HCT116 (cell line): ENCODE measurements around the gene CLEC4G. TPM values are rescaled to one million over a fixed set of nuclear protein-coding genes. Genes with fewer than 3 reads are reported as not detected.

Experiments
- ATAC-seq: fragments of 200-7000 bp; cut with Tn5 transposase; 2 replicates; pipeline ENCODE4 v1.9.1; 2020; ENCODE audit warnings: mild to moderate bottlenecking, moderate library complexity
- BruUV-seq: library from RNA; stranded (reverse); fragments of 400-500 nt; replicated peaks from 2 replicates; lab custom pipeline; 2021; lab: Mats Ljungman, UMichigan
- CTCF ChIA-PET: fragments of 300-600 bp; sonication (Branson Sonifier 250); formaldehyde crosslinking; loops from one replicate; lab custom pipeline; 2021; ENCODE audit warnings: antibody characterized with exemption; lab: Charles Lee
- POLR2A ChIA-PET: fragments of 300-600, 350-600 bp; sonication (Branson Sonifier 250); formaldehyde crosslinking; loops from one replicate; lab custom pipeline; 2021; ENCODE audit warnings: antibody characterized with exemption; lab: Charles Lee
- RAD21 ChIA-PET, 2 experiments: fragments of 300-600 bp; sonication (Branson Sonifier 250); formaldehyde crosslinking; loops; one replicate each; lab custom pipeline; 2023; ENCODE audit warnings: low total read pairs in 2 of 2; ENCODE audit not compliant: uncharacterized antibody in 2 of 2, unreplicated experiment in 2 of 2, low non-redundant PET in 1 of 2; lab: Charles Lee
- DNase-seq: peaks from one replicate; pipeline ENCODE4 v3.0.0-alpha.2; 2010; ENCODE audit warnings: low read depth, low spot score
- H2AFZ ChIP-seq: fragments of 200-600 bp; shearing (Covaris generic), sonication (generic); 2 replicates; pipeline ENCODE4 v1.6.1; 2017; ENCODE audit warnings: low read depth, mixed run types, mixed read lengths, antibody characterized with exemption, low read length; ENCODE audit not compliant: poor library complexity, severe bottlenecking
- H3K27ac ChIP-seq: 2 replicates; pipeline ENCODE4 v1.5.1; 2012; ENCODE audit warnings: low read depth, low read length
- H3K27me3 ChIP-seq: fragments of 200-600 bp; sonication (generic); 2 replicates; pipeline ENCODE4 v1.6.1; 2016; ENCODE audit warnings: mixed run types, low read length, mixed read lengths; ENCODE audit not compliant: insufficient read depth
- H3K36me3 ChIP-seq, 2 experiments: fragments of 200-500 bp in 1 of 2; fragments of 200-600 bp in 1 of 2; sonication (Bioruptor generic) in 1 of 2; sonication (generic) in 1 of 2; 2 replicates each; pipeline versions ENCODE4 v1.5.1 to v1.6.1; 2014 to 2016; ENCODE audit warnings: low read length in 2 of 2, inconsistent platforms in 1 of 2, mixed read lengths in 1 of 2, mixed run types in 1 of 2; ENCODE audit not compliant: insufficient read depth in 2 of 2, control insufficient read depth in 1 of 2
- H3K4me1 ChIP-seq, 2 experiments: fragments of 200-600 bp in 1 of 2; sonication (generic) in 1 of 2; 2 replicates each; pipeline versions ENCODE4 v1.5.1 to v1.6.1; 2012 to 2017; ENCODE audit warnings: low read length in 2 of 2, inconsistent platforms in 1 of 2, mild to moderate bottlenecking in 1 of 2, mixed read lengths in 1 of 2, mixed run types in 1 of 2, moderate library complexity in 1 of 2; ENCODE audit not compliant: insufficient read depth in 2 of 2, control insufficient read depth in 1 of 2
- H3K4me2 ChIP-seq: fragments of 200-600 bp; sonication (generic); 2 replicates; pipeline ENCODE4 v1.6.1; 2017; ENCODE audit warnings: mixed run types, low read length, mixed read lengths
- H3K4me3 ChIP-seq, 2 experiments: fragments of 200-600 bp in 1 of 2; sonication (generic) in 1 of 2; replicated peaks in 1 of 2; 2 replicates each; pipeline ENCODE4 v1.5.1; 2011 to 2016; ENCODE audit warnings: low read length in 2 of 2, control low read depth in 1 of 2, low read depth in 1 of 2, mild to moderate bottlenecking in 1 of 2, mixed read lengths in 1 of 2, mixed run types in 1 of 2
- H3K79me2 ChIP-seq: fragments of 200-600 bp; sonication (generic); 2 replicates; pipeline ENCODE4 v1.6.1; 2017; ENCODE audit warnings: mild to moderate bottlenecking, mixed run types, low read length, moderate library complexity, mixed read lengths; ENCODE audit not compliant: insufficient read depth
- H3K9ac ChIP-seq: fragments of 200-600 bp; sonication (generic); 2 replicates; pipeline ENCODE4 v1.6.1; 2016; ENCODE audit warnings: low read length, mixed read lengths
- H3K9me2 ChIP-seq: fragments of 200-600 bp; sonication (generic), shearing (Covaris generic); 2 replicates; pipeline ENCODE4 v1.6.1; 2017; ENCODE audit warnings: mixed run types, mild to moderate bottlenecking, moderate library complexity; ENCODE audit not compliant: insufficient read depth
- H3K9me3 ChIP-seq, 2 experiments: fragments of 200-500 bp in 1 of 2; fragments of 200-600 bp in 1 of 2; sonication (Bioruptor generic) in 1 of 2; sonication (generic) in 1 of 2; 2 replicates each; pipeline ENCODE4 v1.6.1; 2014 to 2017; ENCODE audit warnings: low read length in 2 of 2, mixed read lengths in 2 of 2, inconsistent platforms in 1 of 2, low read depth in 1 of 2, mild to moderate bottlenecking in 1 of 2, mixed run types in 1 of 2, moderate library complexity in 1 of 2; ENCODE audit not compliant: control insufficient read depth in 1 of 2, insufficient read depth in 1 of 2
- H4K20me1 ChIP-seq: fragments of 200-600 bp; sonication (generic), shearing (Covaris generic); 2 replicates; pipeline ENCODE4 v1.6.1; 2017; ENCODE audit warnings: mixed run types, mild to moderate bottlenecking, moderate library complexity; ENCODE audit not compliant: insufficient read depth
- ATF3 ChIP-seq: IDR thresholded peaks from 2 replicates; pipeline ENCODE4 v1.6.1; 2012
- CBX3 ChIP-seq: IDR thresholded peaks from 2 replicates; pipeline ENCODE4 v1.6.1; 2012; ENCODE audit warnings: low read depth
- CEBPB ChIP-seq: IDR thresholded peaks from 2 replicates; pipeline ENCODE4 v1.6.1; 2012; ENCODE audit warnings: low read depth
- CTCF ChIP-seq, 3 experiments: fragments of 200-600 bp in 1 of 3; sonication (generic) in 1 of 3; IDR thresholded peaks in 2 of 3; conservative IDR thresholded peaks in 1 of 3; 2 replicates each; pipeline ENCODE4 v1.5.1; 2012 to 2017; ENCODE audit warnings: low read depth in 2 of 3, low read length in 2 of 3, antibody characterized with exemption in 1 of 3, borderline replicate concordance in 1 of 3, control low read depth in 1 of 3, mild to moderate bottlenecking in 1 of 3, mixed read lengths in 1 of 3, mixed run types in 1 of 3, moderate library complexity in 1 of 3; ENCODE audit not compliant: insufficient read depth in 1 of 3
- ELF1 ChIP-seq: IDR thresholded peaks from 2 replicates; pipeline ENCODE4 v1.6.1; 2012; ENCODE audit warnings: low read depth, borderline replicate concordance
- EZH2 ChIP-seq: fragments of 200-600 bp; sonication (generic); IDR thresholded peaks from 2 replicates; pipeline ENCODE4 v1.6.1; 2017; ENCODE audit warnings: antibody characterized with exemption, mixed run types
- EZH2phosphoT487 ChIP-seq: fragments of 200-600 bp; IDR thresholded peaks from 2 replicates; pipeline ENCODE4 v1.6.1; 2018; ENCODE audit warnings: antibody characterized with exemption, borderline replicate concordance
- FOSL1 ChIP-seq: IDR thresholded peaks from 2 replicates; pipeline ENCODE4 v1.6.1; 2012; ENCODE audit warnings: low read depth
- MAX ChIP-seq: IDR thresholded peaks from 2 replicates; pipeline ENCODE4 v1.6.1; 2012
- POLR2AphosphoS5 ChIP-seq: IDR thresholded peaks from 2 replicates; pipeline ENCODE4 v1.6.1; 2011; ENCODE audit warnings: mild to moderate bottlenecking, low read depth, low read length, moderate library complexity
- REST ChIP-seq: IDR thresholded peaks from 2 replicates; pipeline ENCODE4 v1.6.1; 2012; ENCODE audit warnings: low read depth
- SIN3A ChIP-seq: IDR thresholded peaks from 2 replicates; pipeline ENCODE4 v1.6.1; 2012; ENCODE audit warnings: low read depth
- SP1 ChIP-seq: IDR thresholded peaks from 2 replicates; pipeline ENCODE4 v1.6.1; 2012; ENCODE audit warnings: low read depth
- SRF ChIP-seq: IDR thresholded peaks from 2 replicates; pipeline ENCODE4 v1.6.1; 2012; ENCODE audit warnings: low read depth
- YY1 ChIP-seq: IDR thresholded peaks from 2 replicates; pipeline ENCODE4 v1.6.1; 2011; ENCODE audit warnings: low read length, low read depth, moderate library complexity, mild to moderate bottlenecking; ENCODE audit not compliant: insufficient replicate concordance; ENCODE audit errors: extremely low read depth
- ZBTB33 ChIP-seq: IDR thresholded peaks from 2 replicates; pipeline ENCODE4 v1.6.1; 2011; ENCODE audit warnings: mild to moderate bottlenecking, low read length, moderate library complexity; ENCODE audit not compliant: insufficient replicate concordance; ENCODE audit errors: extremely low read depth
- ZFX ChIP-seq: fragments of 450-650 bp; IDR thresholded peaks from 2 replicates; pipeline ENCODE4 v1.6.1; 2017
- ZNF274 ChIP-seq: fragments of 200-500 bp; sonication (Bioruptor generic); IDR thresholded peaks from 2 replicates; pipeline ENCODE4 v1.6.1; 2014; ENCODE audit warnings: mild to moderate bottlenecking, low read depth, low read length, inconsistent platforms
- intact Hi-C: fragments of 100-400 bp; cut with micrococcal nuclease; formaldehyde crosslinking; loops from 2 replicates; pipeline ENCODE4 v1.10.0; 2022
- total RNA-seq: library from RNA; stranded (reverse); gene quantifications from one replicate; pipeline ENCODE4 v1.2.1, GENCODE V29; 2021; ENCODE audit not compliant: unreplicated experiment

The CLEC4G gene
- total RNA-seq, 1 experiment from 2014 or later: not detected

GRCh38 chr19:7682175-7682855 is 49.6 kb downstream of the CLEC4G start:
- no peak overlapping the region for H2AFZ ChIP-seq
- ChIA-PET RAD21 (no interaction called here), POLR2A (no interaction called here), CTCF (no interaction called here)
- DNase-seq: no peak
- H3K4me1 ChIP-seq: peaks cover 3 to 26% of the 10 kb centered on the region in 2 experiments
- H3K36me3 ChIP-seq: peaks cover 4 to 9% of the 10 kb centered on the region in 2 experiments; a peak in 3 of 4 replicates
- TF ChIP-seq ZFX (no peak), SRF (no peak), ATF3 (no peak), CTCF (IDR thresholded peaks at IDR 0.05 in 2 of 3, conservative IDR thresholded peaks at IDR 0.05 in 1 of 3; ENCODE audit: borderline replicate concordance in 1 of 3, insufficient read depth in 1 of 3, low read depth in 2 of 3, low read length in 2 of 3) (no peak), REST (no peak), ELF1 (no peak), EZH2 (no peak), FOSL1 (no peak), CEBPB (no peak), YY1 (no peak), MAX (no peak), ZBTB33 (no peak), SIN3A (no peak), CBX3 (no peak), POLR2AphosphoS5 (no peak), ZNF274 (no peak), SP1 (no peak), EZH2phosphoT487 (no peak)
- H3K9ac ChIP-seq: peak overlapping the region; percentile 90
- H3K79me2 ChIP-seq: peaks cover 21% of the 10 kb centered on the region; the same call in 1 of the 2 replicates
- TSS peak; percentile 42 for BruUV-seq
- no peaks in the 10 kb centered on the region for H4K20me1 ChIP-seq
- no peaks in the 10 kb centered on the region for H3K27me3 ChIP-seq
- peak overlapping the region; percentile 95 for H3K4me3 ChIP-seq
- H3K9me2 ChIP-seq: no peaks in the 10 kb centered on the region
- H3K4me2 ChIP-seq: peak overlapping the region; percentile 93
- no peak for ATAC-seq
- no peaks in the 10 kb centered on the region for H3K9me3 ChIP-seq
- intact Hi-C loops: loop anchor here (10.0 kb wide), 1 partner anchor 328 kb away; no protein-coding TSS in a partner anchor
- H3K27ac ChIP-seq: peak overlapping the region; percentile 96
